Stimulated activated CD4-positive, alpha-beta T cell treated with anti-CD3 and anti-CD28 coated beads, Interleukin-15, amount 100 ng/mL, for 24 hours (primary cell): ENCODE measurements around the gene MED9.

Experiments used
- DNase-seq: peaks from one replicate; pipeline ENCODE4 v3.0.0-alpha.2; 2020

The MED9 gene

DNA sequence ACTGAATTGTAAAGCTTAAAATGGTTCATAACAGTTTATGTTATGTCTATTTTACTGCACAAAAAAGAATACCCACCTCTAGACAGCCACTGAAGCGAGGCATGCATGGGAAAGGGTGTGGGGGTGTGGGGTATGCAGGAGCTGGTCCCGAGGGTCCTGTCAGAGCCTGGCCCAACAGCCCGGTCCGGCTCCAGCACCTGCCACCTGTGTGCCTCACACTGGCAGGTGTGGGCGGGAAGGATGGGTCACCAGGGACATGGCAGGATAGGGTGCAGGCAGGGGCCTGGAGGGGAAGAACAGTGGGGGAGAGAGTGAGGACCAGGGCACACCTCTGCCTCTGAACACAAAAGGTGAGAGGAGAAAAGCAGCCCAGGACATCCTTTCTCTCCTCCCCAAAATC is 42.2 kb downstream of the MED9 start:
- no peak for DNase-seq

GRCh38 chr17:17519886-17520285 is 43.1 kb downstream of the MED9 start:
- DNase-seq: no peak

- DNase-seq: no peak
Observed at GRCh38 chr17:17520599-17521232, 43.9 kb downstream of the MED9 start.

- no peak for DNase-seq
Observed at GRCh38 chr17:17523001-17523730, 46.4 kb downstream of the MED9 start.

DNA sequence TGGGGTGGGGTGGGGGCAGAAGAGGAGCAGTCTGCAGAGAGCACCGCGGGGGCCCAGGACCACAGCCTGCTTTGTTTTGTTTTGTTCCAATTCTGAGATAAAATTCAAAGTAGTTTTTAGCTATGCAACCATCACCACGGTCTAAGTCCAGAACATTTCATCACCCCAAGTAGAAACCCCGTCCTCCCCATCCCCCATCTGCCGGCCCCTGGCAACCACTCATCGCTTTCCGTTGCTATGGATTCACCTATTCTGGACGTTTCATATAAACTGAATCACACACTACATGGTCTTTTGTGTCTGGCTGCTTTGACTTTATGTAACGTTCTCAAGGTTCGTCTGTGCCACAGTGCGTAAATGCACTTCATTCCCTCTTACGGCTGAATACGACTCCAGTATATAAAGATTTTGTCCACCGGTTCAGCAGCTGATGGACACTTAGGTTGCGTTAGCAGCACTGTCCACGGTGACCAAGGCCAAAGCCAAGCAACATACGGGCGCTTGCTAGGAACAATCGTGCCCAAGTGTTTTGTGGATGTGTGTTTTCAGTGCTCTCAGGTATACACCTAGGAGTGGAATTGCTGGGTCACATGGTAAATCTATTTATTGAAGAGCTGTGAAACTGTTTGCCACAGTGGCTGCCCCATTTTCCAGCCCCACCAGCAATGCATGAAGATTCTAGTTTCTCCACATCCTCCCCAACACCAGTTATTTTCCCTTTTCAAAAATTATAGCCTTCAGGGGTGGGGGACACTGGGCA is 47.1 kb downstream of the MED9 start:
- DNase-seq: no peak

- no peak for DNase-seq
Observed at GRCh38 chr17:17525311-17525710, 48.5 kb downstream of the MED9 start.

- no peak for DNase-seq
Observed at GRCh38 chr17:17525956-17526355, 49.2 kb downstream of the MED9 start.

DNA sequence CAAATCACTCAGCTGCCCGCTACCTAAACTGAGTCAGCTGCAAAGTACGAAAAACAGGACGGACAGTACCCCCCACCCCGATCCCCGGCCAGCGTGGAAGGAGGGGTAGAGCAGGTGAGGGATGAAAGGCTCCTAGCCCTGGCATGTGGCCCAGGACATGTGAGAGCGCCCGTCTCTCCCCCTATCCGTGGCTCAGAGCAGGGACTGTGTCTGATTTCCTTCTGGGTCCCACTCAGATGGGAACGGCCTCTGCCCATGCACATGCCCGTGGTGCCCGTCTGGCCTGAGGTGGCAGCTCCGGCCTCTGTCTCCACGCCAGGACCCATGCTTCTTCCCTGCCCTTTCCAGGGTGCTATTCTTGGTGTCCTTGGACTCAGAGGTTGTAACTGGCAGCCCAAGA is 49.6 kb downstream of the MED9 start:
- DNase-seq: no peak

DNA sequence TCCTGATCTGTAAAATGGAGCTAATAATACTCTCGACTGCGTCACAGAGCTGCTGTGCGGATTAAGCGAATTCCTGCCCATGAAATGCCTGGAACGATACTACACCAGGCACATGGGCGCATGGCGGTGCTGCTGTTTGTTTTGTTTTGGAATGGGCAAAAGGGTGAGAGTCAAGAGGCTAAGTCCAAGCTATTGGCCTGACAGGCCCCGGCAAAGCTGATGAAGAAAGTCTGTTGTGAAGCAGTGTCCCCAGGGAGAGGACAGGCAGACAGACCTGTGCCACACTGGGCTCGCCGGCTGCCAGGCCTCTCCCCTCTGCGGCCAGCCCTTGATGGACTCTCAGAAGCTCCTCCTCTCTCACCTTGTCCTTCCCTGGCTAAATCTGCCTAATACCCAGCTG is 50.7 kb downstream of the MED9 start:
- no peak for DNase-seq

- DNase-seq: no peak
Observed at GRCh38 chr17:17527956-17528500, 51.2 kb downstream of the MED9 start.

- no peak for DNase-seq
Observed at GRCh38 chr17:17528696-17529652, 52.2 kb downstream of the MED9 start.

DNA sequence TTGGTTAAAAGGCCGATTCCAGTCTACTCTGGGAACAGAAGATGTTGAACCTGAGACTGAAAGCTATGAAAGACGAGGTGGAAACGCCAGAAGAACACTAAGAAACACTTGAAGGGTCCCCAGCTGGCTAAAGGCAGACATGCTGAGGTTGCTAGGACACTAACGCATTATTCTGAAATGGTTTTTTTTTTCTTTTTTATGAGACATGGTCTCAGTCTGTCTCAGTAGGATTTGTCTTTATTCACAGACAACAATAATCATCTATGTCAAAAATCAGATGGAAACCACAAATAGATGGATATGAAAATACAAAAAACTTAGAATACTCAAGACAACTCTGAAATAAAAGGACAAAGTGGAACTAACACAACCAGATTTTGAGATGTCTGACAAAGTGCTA is 54.4 kb downstream of the MED9 start:
- no peak for DNase-seq

DNA sequence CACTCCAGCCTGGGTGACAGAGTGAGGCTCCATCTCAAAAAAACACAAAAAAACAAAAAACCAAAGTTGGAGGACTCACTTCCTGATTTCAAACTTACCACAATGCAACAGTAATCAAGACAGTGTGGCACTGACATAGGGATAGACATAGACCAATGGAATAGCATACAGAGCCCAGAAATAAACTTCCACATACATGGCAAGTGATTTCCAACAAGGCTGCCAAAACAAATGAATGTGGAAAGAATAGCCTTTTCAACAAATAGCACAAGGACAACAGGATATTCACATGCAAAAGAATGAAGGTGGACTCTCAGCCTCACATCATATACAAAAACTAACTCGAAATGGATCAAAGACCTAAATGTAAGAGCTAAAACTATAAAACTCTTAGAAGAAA is 56.2 kb downstream of the MED9 start:
- DNase-seq: no peak

DNA sequence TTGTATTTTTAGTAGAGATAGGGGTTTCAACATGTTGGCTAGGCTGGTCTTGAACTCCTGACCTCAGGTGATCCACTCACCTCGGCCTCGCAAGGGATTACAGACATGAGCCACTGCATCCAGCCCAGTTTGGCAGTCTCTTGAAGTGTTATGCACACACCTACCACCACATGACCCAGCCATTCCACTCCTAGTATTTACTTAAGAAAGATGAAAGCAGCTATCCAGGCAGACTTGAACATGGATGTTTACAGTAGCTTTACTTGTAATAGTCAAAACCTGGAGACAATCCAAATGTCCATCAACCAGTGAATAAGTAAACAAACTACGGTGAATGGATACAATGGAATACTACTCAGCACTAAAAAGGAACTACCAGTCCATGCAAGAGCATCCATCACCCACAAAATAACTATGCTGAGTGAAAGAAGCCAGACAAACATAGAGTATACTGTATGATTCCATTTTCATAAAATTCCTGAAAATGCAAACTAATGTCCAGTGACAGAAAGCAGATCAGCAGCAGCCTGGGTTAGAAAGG is 57.2 kb downstream of the MED9 start:
- no peak for DNase-seq

DNA sequence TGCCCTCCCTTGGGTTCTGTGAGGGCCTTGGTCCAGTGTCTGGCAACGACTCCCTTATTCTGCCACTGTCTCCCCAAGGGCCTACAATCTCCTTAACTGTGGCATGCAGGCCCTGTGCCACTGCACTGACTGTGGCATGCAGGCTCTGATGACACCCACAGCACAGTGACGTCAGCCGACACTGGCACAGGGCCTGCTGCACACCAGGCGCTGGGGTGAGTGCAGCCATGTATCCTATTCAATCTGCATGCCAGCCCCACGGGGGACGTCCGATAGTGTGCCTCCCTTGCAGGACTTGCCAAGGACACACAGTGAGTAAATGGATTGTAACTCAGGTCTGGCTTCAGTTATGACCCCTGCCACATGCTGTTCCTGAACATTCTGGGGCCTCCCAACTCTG is 59.2 kb downstream of the MED9 start:
- DNase-seq: no peak

- no peak for DNase-seq
Observed at GRCh38 chr17:17536702-17537101, 59.9 kb downstream of the MED9 start.

DNA sequence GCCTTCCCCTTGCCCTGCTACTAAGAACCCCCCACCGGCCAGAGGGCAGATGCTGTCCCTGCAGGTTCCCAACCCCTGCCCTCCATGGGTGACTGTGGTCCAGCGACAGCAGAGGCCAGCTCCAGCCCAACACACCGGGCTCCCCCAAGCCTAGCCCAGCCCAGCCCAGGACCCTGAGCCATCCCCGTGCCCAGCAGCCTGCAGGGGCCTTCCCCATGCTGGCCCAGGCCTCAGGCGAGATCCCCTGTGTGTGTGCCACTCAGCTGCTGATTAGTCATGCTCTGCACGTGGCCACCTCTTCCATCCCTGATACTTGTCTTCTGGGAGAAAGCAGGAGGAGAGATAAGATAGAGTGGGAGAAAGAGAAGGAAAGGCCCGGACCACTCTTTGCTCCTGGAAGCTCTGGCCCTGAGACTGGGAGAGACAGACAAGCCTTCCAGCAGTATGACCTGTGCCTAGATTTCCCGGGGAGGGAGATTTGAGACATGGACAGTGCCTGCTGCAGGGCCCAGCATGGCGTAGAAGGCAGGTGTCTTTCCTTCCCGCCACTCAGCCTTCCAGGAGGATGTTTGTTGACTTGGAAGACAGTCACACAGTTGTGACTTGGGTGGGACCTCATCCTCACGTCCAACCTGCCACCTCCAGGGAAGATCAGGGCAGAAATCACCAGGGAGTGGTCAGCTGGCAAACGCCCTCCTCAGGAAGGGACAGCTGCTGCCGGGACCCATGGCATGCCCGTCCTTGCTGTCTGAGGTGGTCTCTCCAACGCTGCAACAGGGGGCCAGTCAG is 60.7 kb downstream of the MED9 start:
- no peak for DNase-seq

- no peak for DNase-seq
Observed at GRCh38 chr17:17538417-17539391, 61.9 kb downstream of the MED9 start.

- DNase-seq: no peak
Observed at GRCh38 chr17:17539591-17539990, 62.8 kb downstream of the MED9 start.

GRCh38 chr17:17540278-17540906 is 63.6 kb downstream of the MED9 start:
- no peak for DNase-seq
